KMS-11 (cell line): Measurements from ENCODE around the gene LAMP5.

Experiments used
- H2AFZ ChIP-seq: fragments of 200-600 bp; sonication (generic); 2 replicates; pipeline ENCODE4 v1.6.1; 2016; ENCODE audit warnings: antibody characterized with exemption, mixed run types, low read depth
- H3K27ac ChIP-seq: fragments of 200-600 bp; sonication (generic); 2 replicates; pipeline ENCODE4 v1.6.1; 2016; ENCODE audit warnings: mild to moderate bottlenecking, mixed run types
- H3K27me3 ChIP-seq: fragments of 200-600 bp; sonication (generic); 2 replicates; pipeline ENCODE4 v1.6.1; 2017; ENCODE audit warnings: mild to moderate bottlenecking, low read depth, mixed run types, moderate library complexity; ENCODE audit not compliant: insufficient read depth
- H3K36me3 ChIP-seq: fragments of 200-600 bp; sonication (generic); 2 replicates; pipeline ENCODE4 v1.6.1; 2017; ENCODE audit warnings: mild to moderate bottlenecking, mixed run types; ENCODE audit not compliant: insufficient read depth
- H3K4me1 ChIP-seq: fragments of 200-600 bp; sonication (generic); 2 replicates; pipeline ENCODE4 v1.6.1; 2016; ENCODE audit warnings: mild to moderate bottlenecking, low read depth, mixed run types; ENCODE audit not compliant: poor library complexity, severe bottlenecking
- H3K4me2 ChIP-seq: fragments of 200-600 bp; sonication (generic); 2 replicates; pipeline ENCODE4 v1.7.0; 2016; ENCODE audit warnings: mild to moderate bottlenecking, mixed run types
- H3K4me3 ChIP-seq: fragments of 200-600 bp; sonication (generic); IDR thresholded peaks from 2 replicates; pipeline ENCODE4 v1.6.1; 2017; ENCODE audit warnings: low read depth, low read length, mixed read lengths; ENCODE audit not compliant: insufficient read depth
- H3K79me2 ChIP-seq: fragments of 200-600 bp; sonication (generic); 2 replicates; pipeline ENCODE4 v1.6.1; 2016; ENCODE audit warnings: low read depth, mixed run types; ENCODE audit not compliant: insufficient read depth
- H3K9ac ChIP-seq: fragments of 200-600 bp; sonication (generic); 2 replicates; pipeline ENCODE4 v1.6.1; 2016; ENCODE audit warnings: mild to moderate bottlenecking, mixed run types
- H4K20me1 ChIP-seq: fragments of 200-600 bp; sonication (generic); 2 replicates; pipeline ENCODE4 v1.6.1; 2016; ENCODE audit warnings: mild to moderate bottlenecking, mixed run types; ENCODE audit not compliant: insufficient read depth
- CTCF ChIP-seq: fragments of 200-600 bp; sonication (generic); conservative IDR thresholded peaks from 2 replicates; pipeline ENCODE4 v1.6.1; 2017; ENCODE audit warnings: low read depth, mild to moderate bottlenecking, antibody characterized with exemption, low read length, moderate library complexity, mixed read lengths

LAMP5 gene

GRCh38 chr20:9488063-9488462 lies 26.3 kb upstream of the LAMP5 start:
- Histone ChIP-seq H3K9ac (no peak overlapping the region), H3K36me3 (no peaks in the 10 kb centered on the region), H3K27me3 (no peaks in the 10 kb centered on the region), H3K79me2 (no peaks in the 10 kb centered on the region), H3K4me2 (no peak overlapping the region), H3K4me1 (no peaks in the 10 kb centered on the region), H3K4me3 (no peak overlapping the region), H4K20me1 (no peaks in the 10 kb centered on the region), H3K27ac (no peak overlapping the region), H2AFZ (no peak overlapping the region)
- TF ChIP-seq CTCF = no peak

- Histone ChIP-seq H2AFZ (no peak overlapping the region), H3K4me2 (no peak overlapping the region), H4K20me1 (no peaks in the 10 kb centered on the region), H3K4me3 (no peak overlapping the region), H3K27me3 (no peaks in the 10 kb centered on the region), H3K36me3 (no peaks in the 10 kb centered on the region), H3K4me1 (no peaks in the 10 kb centered on the region), H3K27ac (no peak overlapping the region), H3K9ac (no peak overlapping the region), H3K79me2 (no peaks in the 10 kb centered on the region)
- TF ChIP-seq CTCF = no peak
These were observed 24.2 kb upstream of the LAMP5 start for GRCh38 chr20:9490161-9490560.

- Histone ChIP-seq H2AFZ (no peak overlapping the region), H4K20me1 (no peaks in the 10 kb centered on the region), H3K79me2 (no peaks in the 10 kb centered on the region), H3K4me3 (no peak overlapping the region), H3K27me3 (no peaks in the 10 kb centered on the region), H3K9ac (no peak overlapping the region), H3K4me1 (no peaks in the 10 kb centered on the region), H3K4me2 (no peak overlapping the region), H3K27ac (no peak overlapping the region), H3K36me3 (no peaks in the 10 kb centered on the region)
- TF ChIP-seq CTCF = no peak
These were observed 23.8 kb upstream of the LAMP5 start for GRCh38 chr20:9490631-9491030.

GRCh38 chr20:9491324-9491723 lies 23.1 kb upstream of the LAMP5 start:
- Histone ChIP-seq H3K4me3 (no peak overlapping the region), H3K4me1 (no peaks in the 10 kb centered on the region), H3K4me2 (no peak overlapping the region), H3K36me3 (no peaks in the 10 kb centered on the region), H4K20me1 (no peaks in the 10 kb centered on the region), H3K9ac (no peak overlapping the region), H3K27ac (no peak overlapping the region), H3K27me3 (no peaks in the 10 kb centered on the region), H3K79me2 (no peaks in the 10 kb centered on the region), H2AFZ (no peak overlapping the region)
- TF ChIP-seq CTCF = no peak

- Histone ChIP-seq H3K9ac (no peak overlapping the region), H3K4me3 (no peak overlapping the region), H3K4me2 (no peak overlapping the region), H3K27me3 (no peaks in the 10 kb centered on the region), H4K20me1 (no peaks in the 10 kb centered on the region), H3K36me3 (no peaks in the 10 kb centered on the region), H3K27ac (no peak overlapping the region), H3K79me2 (no peaks in the 10 kb centered on the region), H2AFZ (no peak overlapping the region), H3K4me1 (no peaks in the 10 kb centered on the region)
- no peak for TF ChIP-seq CTCF
These were observed 22.3 kb upstream of the LAMP5 start for GRCh38 chr20:9492067-9492466.
